Fibroblast of villous mesenchyme (primary cell): ENCODE measurements around the gene ATG9B. TPM values are rescaled to one million over a fixed set of nuclear protein-coding genes. Genes with fewer than 3 reads are reported as not detected.
A peak's percentile ranks its signal among the peaks of the same experiment; 100 is the strongest.

Experiments
- DNase-seq: peaks from one replicate; pipeline ENCODE4 v3.0.0-alpha.2; 2010; ENCODE audit warnings: low read depth
- H3K4me3 ChIP-seq: 2 replicates; pipeline ENCODE4 v1.5.1; 2011; ENCODE audit warnings: low read depth, mild to moderate bottlenecking, low read length
- CTCF ChIP-seq: IDR thresholded peaks from 2 replicates; pipeline ENCODE4 v1.5.1; 2012; ENCODE audit warnings: low read depth, mild to moderate bottlenecking, low read length; ENCODE audit not compliant: insufficient read depth
- total RNA-seq: library from RNA; depleted of rRNA; stranded (reverse); fragments of >200 nt; gene quantifications from 2 replicates; pipeline ENCODE4 v1.2.3, GENCODE V29; 2012

ATG9B gene
- total RNA-seq, 1 donor: under 0.01 TPM

- peak overlapping the region; percentile 47 for H3K4me3 ChIP-seq
- TF ChIP-seq CTCF: no peak
- DNase-seq: peak; percentile 62
Measured at GRCh38 chr7:151010307-151011096, 13.8 kb downstream of the ATG9B start.

GRCh38 chr7:151010037-151010306 is 14.3 kb downstream of the ATG9B start:
- H3K4me3 ChIP-seq: peak overlapping the region; percentile 47
- DNase-seq: no peak
- TF ChIP-seq CTCF: no peak

GRCh38 chr7:151009327-151010036 is 14.8 kb downstream of the ATG9B start:
- H3K4me3 ChIP-seq: no peak overlapping the region
- TF ChIP-seq CTCF: no peak
- no peak for DNase-seq

- peak; percentile 80 for TF ChIP-seq CTCF
- peak overlapping the region; percentile 46 for H3K4me3 ChIP-seq
- peak; percentile 60 for DNase-seq
Measured at GRCh38 chr7:151008511-151009323, 15.6 kb downstream of the ATG9B start.

- DNase-seq: peak; percentile 77
- H3K4me3 ChIP-seq: peak overlapping the region; percentile 46
- no peak for TF ChIP-seq CTCF
Measured at GRCh38 chr7:151008143-151008510, 16.2 kb downstream of the ATG9B start.

- DNase-seq: no peak
- no peak for TF ChIP-seq CTCF
- no peak overlapping the region for H3K4me3 ChIP-seq
Measured at GRCh38 chr7:151007469-151007898, 16.8 kb downstream of the ATG9B start.
